GM10847 (cell line): Measurements from ENCODE around the gene LRRC43.

Experiments used
- POLR2A ChIP-seq: IDR thresholded peaks from 2 replicates; pipeline ENCODE4 v1.6.1; 2011; ENCODE audit not compliant: insufficient read length; ENCODE audit errors: extremely low read depth

Gene LRRC43

DNA sequence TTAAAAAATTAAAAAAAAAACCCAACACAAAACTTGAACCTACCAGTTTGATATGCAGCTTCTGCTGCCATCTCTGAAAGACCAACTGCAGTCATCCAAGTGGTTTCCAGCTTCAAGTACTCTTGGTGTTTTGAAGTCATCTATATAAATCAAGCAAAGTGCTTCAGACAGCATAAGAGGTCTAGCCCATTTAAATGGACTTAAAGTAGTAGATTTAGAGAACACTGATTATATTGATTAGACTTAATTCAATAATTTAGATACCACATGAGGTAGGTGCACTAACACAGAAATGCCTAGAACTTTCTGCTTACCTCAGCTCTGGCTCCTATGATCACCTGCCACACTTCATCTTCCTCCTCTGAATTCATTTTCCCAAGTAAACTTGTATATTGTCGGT, 33.5 kb downstream of the LRRC43 start:
- no peak for TF ChIP-seq POLR2A

- TF ChIP-seq POLR2A, result peak; percentile 95
Measured at GRCh38 chr12:122225683-122226365, 42.9 kb downstream of the LRRC43 start, which contains the start of gene DIABLO. TSS of gene DIABLO (minus strand) at chr12:122226052. CDS start at chr12:122226014, 38 bp downstream.

DNA sequence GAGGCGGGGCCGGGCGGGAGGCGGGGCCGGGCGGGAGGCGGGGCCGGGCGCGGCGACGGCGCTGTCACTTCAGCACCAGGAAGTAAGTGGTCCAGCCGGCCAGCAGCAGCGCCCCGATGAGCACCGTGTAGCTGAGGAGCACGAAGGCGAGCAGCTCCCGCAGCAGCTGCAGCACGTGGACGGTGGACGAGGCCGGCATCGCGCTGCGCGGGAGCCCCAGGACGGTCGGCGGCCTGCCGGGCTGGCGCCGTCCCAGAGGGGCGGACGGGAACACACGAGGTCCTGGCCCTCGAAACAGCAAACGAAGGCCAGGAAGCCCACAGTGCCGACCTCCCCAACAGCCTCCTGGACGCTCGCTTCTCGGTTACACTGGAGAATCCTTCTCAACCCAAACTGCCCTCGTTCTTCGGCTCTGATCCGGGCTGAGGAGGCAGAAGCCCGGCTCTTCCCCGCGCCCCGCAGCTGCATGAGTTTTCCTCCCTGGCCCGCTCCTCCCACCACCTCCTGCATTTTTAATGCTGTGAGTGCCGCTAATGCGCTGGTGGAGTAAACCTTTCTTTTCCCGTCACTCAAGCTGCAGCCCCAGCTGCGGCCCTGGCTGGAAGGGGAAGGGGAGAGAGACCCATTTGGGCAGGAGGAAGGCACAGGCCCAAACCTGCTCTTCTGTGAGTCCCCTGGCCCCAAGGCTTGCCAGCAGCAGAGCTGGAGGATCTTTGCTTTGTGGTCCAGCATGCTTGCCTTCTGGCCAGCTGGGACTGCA, 43.6 kb downstream of the LRRC43 start:
- no peak for TF ChIP-seq POLR2A

DNA sequence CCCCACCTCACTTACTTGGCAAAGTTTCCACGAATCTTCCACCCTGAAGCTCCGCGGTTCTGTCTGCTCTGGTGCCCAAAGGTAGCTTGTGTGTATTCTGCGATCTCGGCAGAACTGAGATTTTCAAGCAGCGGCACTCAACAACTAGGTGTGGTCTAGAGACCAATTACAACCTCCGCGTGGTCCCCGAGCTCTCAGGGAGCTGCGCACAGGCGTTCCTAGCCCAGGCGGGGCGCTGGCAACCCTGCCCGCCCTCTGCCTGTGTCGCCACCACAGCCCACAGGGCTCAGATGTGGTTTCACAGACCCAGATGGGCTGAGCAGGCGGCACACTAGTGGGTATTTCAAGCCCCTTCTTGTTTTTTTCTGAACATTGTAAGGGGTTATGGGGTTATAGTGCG, 44.4 kb downstream of the LRRC43 start:
- no peak for TF ChIP-seq POLR2A

- TF ChIP-seq POLR2A, result no peak
Measured at GRCh38 chr12:122228092-122228491, 45.2 kb downstream of the LRRC43 start.

GRCh38 chr12:122230798-122231197, 47.9 kb downstream of the LRRC43 start:
- TF ChIP-seq POLR2A, result no peak

DNA sequence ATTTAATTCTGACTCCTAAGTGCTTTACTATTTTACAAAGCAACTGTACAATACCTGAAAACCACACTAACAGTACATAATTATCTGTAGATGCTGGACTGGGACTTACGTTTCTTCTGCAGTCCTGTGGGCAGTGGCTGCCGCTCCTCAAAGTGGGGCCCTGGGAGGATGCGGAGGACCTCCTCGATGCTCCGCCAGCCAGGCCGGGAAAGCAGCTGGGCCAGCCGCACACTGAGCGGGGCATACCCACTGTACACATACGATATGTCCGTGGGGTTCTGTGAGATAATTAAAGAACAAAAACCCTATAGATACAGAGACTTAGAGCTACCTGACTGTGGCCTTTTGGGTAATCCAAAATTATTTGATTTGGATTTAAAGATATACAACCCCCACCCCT, 49.8 kb downstream of the LRRC43 start:
- TF ChIP-seq POLR2A, result no peak

DNA sequence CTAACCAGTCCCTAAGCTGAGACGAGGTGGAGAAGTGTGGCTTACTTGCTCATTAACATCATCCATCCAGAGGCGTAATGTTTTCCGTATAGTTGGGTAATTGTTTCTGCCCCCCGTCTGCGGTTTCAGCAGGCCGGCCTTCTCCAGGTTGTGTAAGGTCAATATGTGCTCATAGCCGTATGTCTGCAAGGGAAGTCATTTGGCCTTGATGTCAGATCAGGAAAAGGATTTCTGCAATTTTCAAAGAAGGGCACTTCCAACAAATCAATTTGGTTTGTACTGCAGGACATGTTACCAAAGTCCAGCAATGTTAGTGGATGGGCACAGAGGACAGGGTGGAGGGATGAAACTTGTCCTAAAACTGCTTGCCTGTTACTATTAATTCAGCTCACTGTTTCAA, 52.8 kb downstream of the LRRC43 start:
- no peak for TF ChIP-seq POLR2A

DNA sequence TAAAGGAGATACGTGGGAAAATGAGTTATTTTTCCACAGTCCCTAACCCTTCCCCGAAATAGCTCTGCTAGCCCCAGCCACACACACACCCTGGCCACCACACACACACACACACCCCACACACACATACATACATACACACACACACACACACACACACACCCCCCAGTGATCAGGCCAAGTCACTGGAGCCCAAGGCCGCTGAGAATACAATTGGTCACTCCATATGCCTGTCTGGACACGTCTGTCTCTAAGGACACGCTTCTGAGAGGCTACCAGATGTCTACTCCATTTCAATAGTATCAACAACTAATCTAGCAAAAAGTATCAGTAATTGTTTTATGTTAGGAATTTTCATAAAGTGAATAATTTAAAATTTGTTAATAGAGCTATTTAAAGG, 55.9 kb downstream of the LRRC43 start:
- TF ChIP-seq POLR2A, result no peak

- TF ChIP-seq POLR2A, result no peak
Measured at GRCh38 chr12:122243965-122244364, 61.0 kb downstream of the LRRC43 start.

DNA sequence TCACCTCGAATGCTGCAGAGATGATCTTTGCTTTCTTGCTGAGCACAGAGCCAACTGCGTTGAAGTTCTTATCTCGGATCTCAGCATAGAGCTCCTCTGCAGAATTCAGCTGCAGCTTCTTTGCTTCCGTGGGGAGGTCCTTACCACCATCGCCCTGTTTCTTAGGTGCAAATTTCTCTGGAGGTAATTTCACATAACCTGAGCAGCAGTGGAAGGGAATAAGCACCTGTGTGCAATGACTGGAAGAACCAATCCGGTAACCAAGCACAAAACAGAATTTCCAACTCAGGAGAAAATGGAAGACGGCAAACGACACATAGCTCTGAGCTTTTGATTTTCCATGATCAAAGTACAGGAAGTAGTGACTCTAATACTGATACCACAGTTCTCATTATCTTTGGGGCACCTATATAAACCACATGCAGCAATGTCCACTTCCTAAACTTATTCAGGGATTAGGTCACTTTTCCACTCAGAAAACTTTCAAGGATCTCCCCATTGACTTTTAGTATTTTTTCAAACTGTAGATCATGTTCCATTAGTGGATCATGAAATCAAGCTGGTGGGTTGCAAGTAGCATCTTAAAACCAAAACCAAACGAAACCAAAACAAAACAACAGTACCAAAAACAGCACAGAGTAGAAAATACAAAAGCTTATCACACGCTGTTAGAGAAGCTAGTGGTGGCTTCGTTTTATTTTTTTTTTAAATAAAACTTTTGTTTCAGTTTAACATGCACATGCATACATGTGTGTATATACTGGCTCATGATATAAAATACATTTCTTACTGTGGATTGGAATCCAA, 61.8 kb downstream of the LRRC43 start:
- no peak for TF ChIP-seq POLR2A

DNA sequence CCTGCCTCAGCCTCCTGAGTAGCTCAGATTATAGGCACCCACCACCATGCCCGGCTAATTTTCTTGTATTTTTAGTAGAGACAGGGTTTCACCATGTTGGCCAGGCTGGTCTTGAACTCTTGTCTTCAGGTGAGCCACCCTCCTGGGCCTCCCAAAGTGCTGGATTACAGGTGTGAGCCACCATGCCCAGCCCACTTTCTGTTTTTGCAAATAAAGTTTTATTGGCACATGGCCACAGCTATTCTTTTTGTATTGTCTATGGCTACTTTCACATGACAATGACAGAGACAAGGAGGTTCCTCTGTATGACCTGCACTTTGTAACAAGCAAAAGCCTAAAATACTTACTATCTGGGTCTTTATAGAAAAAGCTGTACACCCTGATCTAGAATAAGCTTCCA, 62.6 kb downstream of the LRRC43 start:
- TF ChIP-seq POLR2A, result no peak

- TF ChIP-seq POLR2A, result no peak
Measured at GRCh38 chr12:122250047-122250446, 67.1 kb downstream of the LRRC43 start.

DNA sequence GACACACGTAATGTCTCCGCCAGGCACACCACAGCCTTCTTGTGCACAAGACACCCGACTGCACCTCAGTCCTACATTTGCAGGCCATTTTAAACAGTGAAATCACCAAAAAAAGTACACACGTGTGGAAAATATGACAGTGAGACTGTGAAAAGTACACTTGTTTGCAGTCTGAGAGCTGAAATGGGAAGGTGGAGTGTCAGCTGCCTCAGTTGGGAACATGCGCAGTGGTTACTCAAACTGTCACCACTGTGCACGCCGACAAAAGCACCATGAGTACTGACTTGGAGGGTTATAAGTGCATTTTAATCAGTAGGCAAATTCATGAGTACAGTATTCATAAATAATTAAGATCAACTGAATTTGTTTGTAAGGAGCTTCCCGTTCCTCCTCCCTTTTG, 67.6 kb downstream of the LRRC43 start:
- TF ChIP-seq POLR2A, result no peak
